HT-29 (cell line): ENCODE results near the gene PGA4. TPM values are rescaled to one million over a fixed set of nuclear protein-coding genes. Genes with fewer than 3 reads are reported as not detected.
"Not testable (repeated sequence)": the region's sequence is repeated elsewhere in the genome, so short reads cannot be mapped to it uniquely, and the experiment has no call there.

Experiments
- DNase-seq: peaks from one replicate; pipeline ENCODE4 v3.0.0-alpha.2; 2015; ENCODE audit warnings: low spot score
- total RNA-seq: library from RNA; depleted of rRNA; stranded (reverse); fragments of >200 nt; shearing (Covaris generic); gene quantifications from 2 replicates; pipeline ENCODE4 v1.2.3, GENCODE V29; 2014

PGA4 gene
- total RNA-seq, 1 experiment from 2014 or later, result not detected

DNA sequence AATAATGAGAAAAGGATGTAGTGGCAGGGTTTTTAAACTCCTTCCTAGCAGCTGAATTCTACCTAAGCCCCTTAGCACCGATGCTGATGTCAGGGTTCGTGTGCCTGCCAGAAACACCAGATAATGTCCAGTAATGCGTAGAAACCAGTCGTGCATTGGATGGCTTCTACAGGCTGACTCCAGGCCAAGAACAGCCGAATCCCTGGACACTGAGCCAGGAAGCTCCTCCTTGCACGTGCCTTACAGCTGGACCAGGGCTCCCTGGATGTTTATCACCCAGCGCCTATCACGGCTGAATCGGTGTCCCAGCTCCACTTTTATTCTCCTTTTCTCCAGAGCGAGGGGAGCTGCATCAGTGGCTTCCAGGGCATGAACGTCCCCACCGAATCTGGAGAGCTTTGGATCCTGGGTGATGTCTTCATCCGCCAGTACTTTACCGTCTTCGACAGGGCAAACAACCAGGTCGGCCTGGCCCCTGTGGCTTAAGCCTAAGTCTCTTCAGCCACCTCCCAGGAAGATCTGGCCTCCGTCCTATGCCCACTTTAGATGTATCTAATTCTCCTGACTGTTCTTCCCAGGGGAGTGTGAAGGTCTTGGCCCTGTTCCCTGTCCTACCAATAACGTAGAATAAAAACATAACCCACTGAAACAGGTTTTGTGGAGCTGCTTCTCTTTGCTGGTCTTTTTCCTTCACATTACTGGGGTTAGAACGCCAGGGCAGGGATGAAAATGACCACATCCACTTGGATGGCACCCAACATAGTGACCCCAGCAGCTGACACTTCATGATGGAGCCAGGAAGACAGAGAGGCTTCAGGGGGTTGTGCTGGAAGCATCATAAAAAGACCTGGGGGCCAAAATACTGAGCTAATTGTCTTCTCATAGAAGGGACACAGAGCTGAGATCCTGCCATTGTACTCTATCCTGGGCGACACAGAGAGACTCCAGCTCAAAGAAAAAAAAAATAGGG is 28.9 kb downstream of the PGA4 start:
- not testable (repeated sequence) for DNase-seq

DNA sequence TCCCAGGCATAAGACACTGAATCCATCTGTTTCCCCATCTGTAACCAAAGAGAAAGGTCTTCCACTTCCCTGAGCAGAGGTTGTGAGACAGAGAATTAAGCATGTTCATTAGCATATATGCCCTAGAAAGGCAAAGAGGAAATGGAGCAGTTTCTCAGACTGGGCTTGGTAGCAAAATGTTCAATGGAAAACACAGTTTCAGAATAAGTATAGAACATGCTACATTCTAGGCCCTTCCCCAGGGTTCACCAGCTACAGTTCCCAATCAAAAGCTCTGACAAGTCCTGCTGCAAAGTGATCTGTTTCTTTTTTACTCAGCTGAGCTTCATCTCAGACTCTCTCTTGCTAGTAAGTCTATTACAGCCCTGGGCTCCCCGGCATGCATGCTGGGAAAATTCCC is 30.2 kb downstream of the PGA4 start:
- DNase-seq, result not testable (repeated sequence)

DNA sequence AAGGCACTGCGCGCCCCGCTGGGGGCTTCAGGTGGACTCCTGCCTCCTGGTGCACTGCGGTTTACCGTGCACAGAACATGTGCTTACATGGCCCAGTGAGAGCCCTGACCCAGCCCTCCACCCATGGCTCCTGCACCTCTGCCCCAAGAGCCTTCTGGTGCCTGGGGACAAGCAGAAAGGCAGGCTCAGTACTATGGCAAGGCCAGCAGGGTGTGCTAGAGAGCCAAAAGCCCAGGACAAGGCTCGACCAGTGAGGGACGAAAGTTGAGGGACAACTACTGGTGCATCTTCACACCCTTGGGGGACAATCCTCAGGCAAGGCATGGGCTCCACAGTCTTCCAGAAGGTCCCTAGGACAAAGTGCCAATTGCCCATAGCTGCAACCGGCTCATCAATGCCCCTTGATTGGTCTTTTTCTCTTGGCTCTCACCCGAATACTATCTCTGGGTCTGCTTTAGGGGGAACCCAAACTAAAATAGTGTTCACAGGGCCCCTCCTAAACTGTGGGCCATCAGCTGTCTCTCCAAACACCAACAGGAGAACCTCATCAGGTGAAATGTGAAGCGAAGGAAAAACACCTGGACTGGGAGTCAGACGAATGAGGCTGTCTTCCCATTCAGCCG is 32.4 kb downstream of the PGA4 start:
- DNase-seq, result peak; percentile 78

DNA sequence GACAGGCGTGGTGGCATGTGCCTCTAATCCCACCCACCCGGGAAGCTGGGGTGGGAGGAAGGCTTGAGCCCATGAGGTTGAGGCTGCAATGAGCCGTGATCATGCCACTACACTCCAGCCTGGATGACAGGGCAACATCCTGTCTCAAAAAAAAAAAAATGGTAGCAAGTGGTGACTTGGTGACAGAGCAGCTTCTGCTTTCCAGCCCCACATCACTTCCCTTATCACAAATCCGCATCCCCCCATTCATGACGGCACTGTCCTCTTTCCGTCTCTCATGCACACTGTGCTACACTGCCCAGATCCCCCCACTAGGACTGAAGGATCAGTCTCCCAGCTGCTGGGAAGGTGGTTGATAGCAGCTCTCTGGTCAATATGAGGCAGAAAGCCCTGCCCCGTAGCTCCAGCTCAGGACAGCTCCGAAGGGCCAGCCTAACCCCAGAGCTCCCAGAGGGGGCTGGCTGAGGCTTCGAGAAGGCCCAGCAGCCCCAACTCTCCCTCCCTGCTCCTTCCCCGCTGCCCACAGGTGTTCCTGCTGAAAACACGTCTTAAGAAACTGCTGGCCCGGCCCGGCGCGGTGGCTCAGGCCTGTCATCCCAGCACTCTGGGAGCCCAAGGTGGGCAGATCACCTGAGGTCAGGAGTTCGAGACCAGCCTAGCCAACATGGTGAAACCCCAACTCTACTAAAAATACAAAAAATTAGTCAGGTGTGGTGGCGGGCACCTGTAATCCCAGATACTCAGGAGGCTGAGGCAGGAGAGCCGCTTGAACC is 34.7 kb downstream of the PGA4 start:
- DNase-seq, result no peak

DNA sequence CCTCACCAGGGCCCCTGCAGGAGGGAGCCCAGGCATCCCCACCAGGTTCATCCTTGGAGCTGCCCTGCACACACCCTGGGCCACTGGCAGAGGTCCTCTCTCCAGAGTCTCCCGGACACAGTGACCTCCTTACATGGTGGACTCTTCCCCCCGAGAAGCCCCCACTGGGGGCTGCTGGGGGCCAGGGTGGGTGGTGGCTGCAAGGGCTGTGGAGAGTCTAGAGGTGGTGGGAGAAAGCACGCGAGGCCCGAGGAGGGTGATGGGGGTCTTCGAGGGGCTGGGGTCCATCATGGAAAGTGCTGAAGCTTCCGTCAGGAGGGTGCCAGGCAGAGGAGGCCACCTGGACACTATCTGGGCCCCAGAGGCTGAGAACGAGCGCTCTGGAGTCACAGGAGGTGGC is 36.4 kb downstream of the PGA4 start:
- DNase-seq, result no peak

DNA sequence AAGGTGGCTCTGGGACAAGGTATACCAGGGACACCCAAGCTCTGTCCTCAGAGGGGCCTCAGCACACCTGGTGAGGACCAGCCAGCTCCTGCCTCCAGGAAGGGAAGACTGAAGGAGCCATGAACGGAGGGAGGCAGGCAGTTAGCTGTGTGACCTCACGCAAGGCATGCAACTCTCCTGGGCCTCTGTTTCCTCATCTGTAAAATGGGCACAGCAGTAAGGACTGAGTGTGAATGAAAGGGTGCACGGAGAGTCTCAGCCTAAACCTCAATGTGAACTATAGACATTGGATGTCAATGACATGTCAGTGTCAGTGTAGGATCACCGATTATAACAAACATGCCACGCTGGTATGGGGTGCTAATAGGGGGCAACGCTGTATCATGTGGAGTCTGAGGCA is 37.2 kb downstream of the PGA4 start:
- DNase-seq, result no peak

DNA sequence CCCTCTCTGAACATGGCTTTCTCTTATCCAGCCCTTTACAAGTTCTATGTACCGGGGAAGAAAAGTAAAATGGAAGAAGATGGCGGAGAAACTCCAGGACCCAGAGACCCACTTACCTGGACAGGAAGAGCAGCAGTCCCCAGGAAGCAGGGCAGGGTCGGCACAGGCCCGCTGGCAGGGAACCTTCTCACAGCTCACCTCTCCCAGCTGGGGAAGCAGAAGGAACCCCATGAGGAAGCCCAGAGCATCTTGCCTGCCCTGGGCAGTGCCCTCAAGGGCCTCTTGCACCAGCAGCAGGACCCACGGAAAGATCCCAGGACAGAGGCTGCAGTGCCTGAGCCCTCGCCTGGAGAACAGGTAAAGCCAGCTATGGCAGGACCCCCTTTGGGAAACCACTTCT is 42.2 kb downstream of the PGA4 start:
- no peak for DNase-seq

DNA sequence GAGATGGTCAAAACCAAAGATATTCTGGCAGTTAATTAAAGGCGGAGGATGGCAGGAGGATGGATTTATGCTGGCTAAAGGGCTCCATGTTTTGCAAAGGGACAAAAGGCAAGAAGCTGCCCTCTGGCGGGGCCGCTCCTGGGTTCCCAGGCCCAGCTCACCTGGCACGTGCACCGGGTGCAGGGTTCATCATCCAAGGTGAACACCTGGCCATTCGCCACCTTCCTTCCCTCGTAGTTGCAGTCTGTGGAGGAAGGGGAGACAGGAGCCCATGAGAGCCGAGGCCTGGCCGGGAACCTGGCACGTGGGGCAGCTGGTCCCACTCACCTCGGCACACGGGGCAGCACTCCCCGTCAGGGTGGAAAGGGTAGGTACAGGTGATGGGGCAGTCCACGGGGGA is 42.6 kb downstream of the PGA4 start:
- no peak for DNase-seq

DNA sequence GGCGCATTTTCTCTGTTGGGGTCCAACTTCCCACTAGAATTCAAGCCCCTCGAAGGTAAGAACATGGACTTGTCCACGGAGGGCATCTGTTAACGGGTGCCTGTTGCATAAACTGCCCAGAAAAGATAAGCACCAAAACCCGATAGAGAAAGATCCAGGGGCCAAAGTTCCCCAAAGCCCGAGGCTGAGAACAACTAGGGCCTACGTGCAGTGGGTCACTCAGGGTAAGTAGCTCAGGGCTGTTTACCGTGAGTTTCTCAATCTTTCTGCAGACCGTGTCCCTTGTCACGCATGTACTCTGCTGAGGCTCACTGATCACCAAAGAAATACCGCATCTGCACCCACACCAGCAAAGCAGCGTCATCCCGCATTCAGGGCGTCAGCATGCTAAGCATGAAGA is 43.2 kb downstream of the PGA4 start:
- no peak for DNase-seq

DNA sequence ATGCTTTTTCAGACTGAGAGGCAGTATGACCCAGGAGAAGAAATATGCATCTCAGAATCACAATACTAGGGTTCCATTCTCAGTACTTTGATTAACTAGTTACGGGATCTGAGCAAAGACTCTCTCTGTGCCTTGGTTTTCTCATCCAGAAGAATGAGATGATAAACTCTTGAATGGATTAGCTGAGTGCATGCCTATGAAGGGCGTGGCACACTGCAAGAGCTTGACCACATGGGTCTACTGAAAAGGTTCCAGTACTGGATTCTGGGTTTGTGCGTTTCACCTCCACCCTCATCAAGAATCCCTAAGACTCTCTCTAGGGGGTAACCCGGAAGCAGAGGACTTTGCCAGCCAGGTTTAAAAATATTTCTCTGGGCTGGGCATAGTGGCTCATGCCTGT is 44.5 kb downstream of the PGA4 start:
- no peak for DNase-seq

DNA sequence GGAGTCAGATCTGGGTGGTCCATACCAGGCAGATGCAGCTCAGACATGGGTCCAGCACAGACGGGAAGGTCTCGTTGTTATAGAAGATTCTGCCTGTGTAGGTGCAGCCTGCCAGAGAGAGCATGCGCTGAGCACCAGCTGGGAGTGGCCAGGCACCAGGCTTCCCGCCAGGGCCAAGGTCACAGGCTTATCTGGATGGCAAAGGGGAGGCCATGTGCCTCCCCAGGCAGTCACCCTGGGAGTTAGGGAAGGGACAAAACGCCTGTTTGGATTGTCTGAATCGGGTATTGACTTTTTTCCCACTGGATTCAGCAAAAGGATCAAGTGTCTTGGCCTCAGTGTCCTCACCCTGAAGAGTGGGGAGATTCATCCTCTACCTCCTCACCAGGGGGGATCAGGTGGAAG is 45.3 kb downstream of the PGA4 start:
- no peak for DNase-seq

DNA sequence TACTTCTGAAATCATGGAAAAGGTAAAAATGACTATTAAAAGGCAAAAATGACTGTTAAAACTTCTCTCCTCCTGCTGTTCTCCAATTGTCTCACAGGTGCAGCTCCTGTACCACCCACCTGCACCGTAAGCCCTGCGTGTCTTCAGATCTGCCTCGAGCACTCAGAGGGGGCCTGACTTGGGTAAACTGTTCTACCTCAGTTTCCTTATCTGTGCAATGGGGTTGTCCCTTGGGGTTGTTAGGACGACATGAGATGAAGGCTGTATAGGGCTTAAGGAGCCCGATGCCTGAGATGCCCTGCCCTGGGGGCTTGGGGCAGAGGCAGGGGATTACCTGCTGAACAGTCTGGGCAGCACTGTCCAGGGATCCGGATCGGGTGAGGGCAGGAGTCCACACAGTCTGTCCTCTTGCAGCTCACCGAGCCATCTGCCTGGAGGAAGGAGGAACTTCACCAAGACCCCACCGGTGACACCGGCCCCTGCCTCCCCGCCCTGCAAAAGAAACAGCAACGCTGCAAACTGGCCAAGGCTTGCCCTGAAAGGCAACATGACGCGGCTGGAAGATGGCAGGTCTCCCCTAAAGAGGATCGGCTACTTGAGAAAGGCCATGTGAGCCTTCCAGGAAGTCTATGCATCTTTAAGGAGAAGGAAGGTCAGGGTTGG is 46.6 kb downstream of the PGA4 start:
- no peak for DNase-seq

DNA sequence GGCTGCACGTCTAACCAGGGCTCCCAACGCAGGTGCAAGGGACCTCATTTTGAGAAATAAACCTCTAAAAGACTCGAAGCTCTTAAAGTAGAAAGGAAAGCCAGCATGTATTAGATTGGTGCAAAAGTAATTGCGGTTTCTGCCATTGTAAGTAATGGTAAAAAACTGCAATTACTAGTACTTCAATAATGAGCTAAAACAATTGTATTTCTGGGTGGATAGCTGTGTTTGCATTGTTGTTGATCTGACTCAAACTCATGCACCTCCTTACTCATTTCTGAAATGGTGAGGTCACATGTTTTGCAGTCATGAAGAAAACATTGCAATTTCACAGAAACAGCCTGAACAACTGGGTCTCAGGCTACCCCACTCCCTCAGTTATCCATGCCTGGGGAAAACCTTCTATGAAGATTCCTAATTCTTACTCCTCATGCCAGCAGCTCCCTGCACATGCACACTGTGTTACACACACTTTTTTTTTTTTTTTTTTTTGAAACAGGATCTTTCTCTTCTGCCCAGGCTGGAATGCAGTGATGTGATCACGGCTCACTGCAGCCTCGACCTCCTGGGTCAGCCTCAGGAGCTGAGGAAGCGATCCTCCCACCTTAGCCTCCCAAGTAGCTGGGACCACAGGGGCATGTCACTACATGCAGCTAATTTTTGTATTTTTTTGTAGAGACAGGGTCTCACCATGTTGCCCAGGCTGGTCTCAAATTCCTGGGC is 48.4 kb downstream of the PGA4 start:
- DNase-seq, result no peak

DNA sequence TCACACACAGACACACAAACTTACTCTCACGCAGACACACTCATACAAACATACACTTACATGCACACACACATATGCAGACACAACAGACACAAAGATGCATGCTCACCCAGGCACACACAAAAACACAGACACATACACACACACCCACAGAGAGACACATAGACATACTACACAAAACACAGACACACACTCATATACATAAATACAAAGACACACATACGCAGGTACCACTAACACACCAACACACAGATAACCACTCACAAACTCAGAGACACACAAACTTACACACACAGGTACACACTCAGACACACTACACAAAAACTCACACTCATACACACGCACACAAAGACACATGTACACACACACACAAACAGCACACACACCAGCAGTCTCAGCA is 50.6 kb downstream of the PGA4 start:
- no peak for DNase-seq

DNA sequence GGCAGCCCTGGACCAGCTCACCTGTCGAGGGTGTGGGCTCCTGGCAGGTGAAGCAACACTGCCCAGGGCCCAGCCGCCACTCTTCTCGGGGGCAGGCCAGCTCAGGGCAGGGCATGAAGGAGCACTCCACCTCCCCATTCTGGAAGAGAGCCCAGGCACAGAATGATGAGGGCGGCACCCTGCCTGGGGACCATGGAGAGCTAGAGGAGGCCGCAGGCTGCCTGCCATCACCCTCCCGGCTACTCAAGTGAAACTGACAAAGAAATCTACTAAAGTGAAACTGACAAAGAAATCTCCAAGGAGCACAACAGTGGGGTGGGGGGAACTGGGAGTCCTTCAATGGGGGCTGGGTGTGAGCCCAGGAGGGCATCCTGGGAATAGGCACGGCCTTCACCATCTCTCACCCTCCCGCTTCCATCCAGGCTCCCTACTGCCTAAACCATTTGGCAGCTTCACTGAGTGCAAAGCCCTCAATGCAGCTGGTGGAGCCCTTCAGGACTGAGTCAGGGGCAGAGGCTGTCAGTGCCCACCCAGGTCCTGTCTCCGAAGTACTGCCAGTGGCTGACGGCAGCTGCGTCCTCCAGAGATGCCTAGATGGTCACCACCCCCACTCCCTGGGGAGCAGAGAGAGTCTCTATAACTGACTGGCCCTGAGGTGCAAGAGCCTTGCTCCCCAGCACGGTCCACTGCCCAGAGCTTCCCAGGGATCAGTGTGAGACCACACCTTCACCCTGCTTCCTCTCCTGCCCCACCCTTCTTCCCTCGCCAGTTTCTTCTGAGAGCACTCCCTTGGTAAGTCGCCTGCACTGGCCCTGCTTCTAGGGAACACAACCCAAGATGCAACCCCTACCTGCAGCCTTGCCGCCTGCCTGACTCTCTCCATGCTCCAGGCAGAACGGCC is 51.3 kb downstream of the PGA4 start:
- no peak for DNase-seq

DNA sequence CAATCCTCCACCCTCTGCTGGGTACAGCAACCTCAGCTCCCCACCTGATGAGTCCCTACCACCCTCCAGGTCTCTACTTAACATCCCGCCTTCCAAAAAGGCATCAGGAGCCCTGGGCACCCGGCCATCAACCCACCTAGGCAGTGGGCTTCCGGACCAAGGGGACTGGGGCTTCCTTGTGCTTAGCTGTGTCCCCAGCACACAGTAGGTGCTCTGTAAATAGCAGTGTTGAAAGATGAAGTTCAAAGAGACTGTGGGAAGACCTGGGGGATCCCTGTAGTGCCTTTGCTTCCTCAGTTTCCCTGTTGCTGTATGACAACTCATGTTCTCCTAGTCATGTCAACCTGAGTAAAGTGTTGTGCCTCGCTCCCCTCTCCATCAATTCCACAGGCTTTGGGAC is 51.9 kb downstream of the PGA4 start:
- DNase-seq, result no peak

DNA sequence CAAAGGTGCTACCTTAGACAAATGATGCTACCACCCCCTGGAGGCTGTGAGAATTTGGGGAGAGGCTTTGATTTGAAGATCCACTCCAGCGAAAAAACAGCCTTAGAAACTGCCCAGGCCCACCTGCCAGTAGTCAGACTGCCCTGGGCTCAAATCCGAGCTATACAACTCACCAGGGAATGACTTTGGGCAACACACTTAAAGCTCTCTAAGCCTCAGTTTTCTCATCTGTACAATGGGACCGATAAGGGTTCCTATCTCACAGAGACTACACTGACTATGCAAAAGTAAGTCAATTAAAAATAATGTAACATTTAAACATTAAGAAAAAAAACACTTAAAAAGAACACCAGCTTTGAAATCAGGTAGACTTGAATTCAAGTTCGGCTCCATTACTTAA is 53.0 kb downstream of the PGA4 start:
- no peak for DNase-seq

DNA sequence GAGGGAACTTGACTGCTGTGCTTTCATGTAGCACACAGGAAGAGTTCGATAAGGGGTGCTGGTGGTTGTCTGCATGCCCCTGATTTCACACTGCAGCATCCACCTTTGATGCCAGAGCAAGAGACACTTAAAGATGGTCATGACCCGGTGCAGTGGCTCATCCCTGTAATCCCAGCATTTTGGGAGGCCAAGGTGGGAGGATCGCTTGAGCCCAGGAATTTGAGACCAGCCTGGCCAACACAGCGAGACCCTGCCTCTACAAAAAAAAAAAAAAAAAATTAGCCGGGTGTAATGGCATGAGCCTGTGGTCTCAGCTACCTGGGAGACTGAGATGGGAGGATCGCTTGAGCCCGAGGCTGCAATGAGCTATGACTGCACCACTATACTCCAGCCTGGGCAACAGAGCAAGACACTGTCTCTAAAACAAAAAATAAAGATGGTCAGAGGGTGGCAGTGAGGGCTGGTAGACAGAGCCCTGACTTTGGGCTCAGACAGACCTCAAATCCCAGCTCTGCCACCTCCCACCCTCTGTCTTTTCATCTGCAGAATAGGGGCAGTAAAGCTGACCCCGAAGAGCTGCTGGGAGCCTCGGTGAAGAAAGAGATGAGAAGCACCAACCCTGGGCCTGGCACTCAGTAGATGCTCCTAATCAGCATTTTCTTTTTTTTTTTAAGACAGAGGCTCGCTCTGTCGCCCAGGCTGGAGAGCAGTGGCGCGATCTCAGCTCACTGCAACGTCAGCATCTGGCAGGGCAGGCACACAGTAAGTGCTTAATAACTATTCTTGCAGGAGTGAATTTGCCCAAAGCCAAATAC is 55.2 kb downstream of the PGA4 start:
- no peak for DNase-seq

DNA sequence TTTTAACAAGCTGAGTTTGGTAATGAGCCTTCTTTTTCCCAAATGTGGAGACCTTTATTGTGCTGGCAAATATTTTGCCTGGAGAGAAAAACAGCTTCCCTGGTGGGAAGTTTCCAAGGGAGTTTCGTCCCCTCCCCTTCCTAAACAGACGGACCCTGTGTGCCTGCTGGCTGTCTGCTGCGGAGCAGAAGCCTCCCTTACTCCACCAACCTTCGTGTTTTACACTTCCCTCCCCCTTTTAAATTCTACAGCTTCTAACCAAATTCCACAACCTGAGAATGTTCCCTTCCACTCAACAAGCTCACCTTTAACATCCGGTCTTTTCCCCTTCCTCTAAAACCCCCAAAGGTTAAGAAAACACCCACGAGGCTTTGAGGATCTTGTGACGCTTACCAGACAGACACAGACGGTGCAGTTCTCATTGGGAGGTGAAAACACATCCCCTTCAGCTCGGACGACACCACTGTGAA is 55.9 kb downstream of the PGA4 start:
- DNase-seq, result no peak
